GM23338 (cell line): ENCODE measurements around the gene YLPM1.

Source experiments
- CREB1 ChIP-seq: fragments of 250-450 bp; sonication (Bioruptor Pico); IDR thresholded peaks from 2 replicates; pipeline ENCODE4 v1.5.0; 2020; ENCODE audit warnings: low read depth, mild to moderate bottlenecking, moderate library complexity
- ETS1 ChIP-seq: IDR thresholded peaks from 2 replicates; pipeline ENCODE4 v1.6.1; 2016; ENCODE audit warnings: antibody characterized with exemption
- EZH2 ChIP-seq: fragments of 200-600 bp; sonication (generic); IDR thresholded peaks from one replicate; pipeline ENCODE4 v1.8.0; 2017; ENCODE audit warnings: antibody characterized with exemption, mild to moderate bottlenecking, low read depth; ENCODE audit not compliant: unreplicated experiment
- EZH2phosphoT487 ChIP-seq: fragments of 200-600 bp; sonication (generic); IDR thresholded peaks from one replicate; pipeline ENCODE4 v1.8.1; 2018; ENCODE audit warnings: antibody characterized with exemption; ENCODE audit not compliant: unreplicated experiment
- JUNB ChIP-seq: IDR thresholded peaks from one replicate; pipeline ENCODE4 v1.6.1; 2016; ENCODE audit warnings: antibody characterized with exemption; ENCODE audit not compliant: unreplicated experiment
- NANOG ChIP-seq: IDR thresholded peaks from 2 replicates; pipeline ENCODE4 v1.6.1; 2016; ENCODE audit warnings: antibody characterized with exemption, borderline replicate concordance
- POLR2AphosphoS5 ChIP-seq: IDR thresholded peaks from 2 replicates; pipeline ENCODE4 v1.6.1; 2016; ENCODE audit warnings: antibody characterized with exemption, low read depth
- STAT1 ChIP-seq: IDR thresholded peaks from one replicate; pipeline ENCODE4 v1.6.1; 2016; ENCODE audit warnings: antibody characterized with exemption; ENCODE audit not compliant: unreplicated experiment
- ZNF114 ChIP-seq: fragments of 250-450 bp; sonication (Bioruptor Pico); IDR thresholded peaks from 2 replicates; pipeline ENCODE4 v1.5.0; 2020; ENCODE audit warnings: mild to moderate bottlenecking, moderate library complexity
- ZNF331 ChIP-seq: fragments of 250-450 bp; sonication (Bioruptor Pico); IDR thresholded peaks from 2 replicates; pipeline ENCODE4 v1.5.0; 2020; ENCODE audit warnings: low read depth, mild to moderate bottlenecking, moderate library complexity
- TF ChIP-seq, protein P1 (sequence below), 2 experiments: fragments of 200-600 bp in 1 of 2; sonication (generic) in 1 of 2; conservative IDR thresholded peaks; 2 replicates each; pipeline versions ENCODE4 v1.5.1 to v1.6.1; 2016 to 2017; ENCODE audit warnings: antibody characterized with exemption in 2 of 2, low read depth in 2 of 2, mild to moderate bottlenecking in 2 of 2, moderate library complexity in 1 of 2
- TF ChIP-seq, protein P2 (sequence below): IDR thresholded peaks from one replicate; pipeline ENCODE4 v1.6.1; 2018; ENCODE audit warnings: antibody characterized with exemption; ENCODE audit not compliant: unreplicated experiment

DNA sequence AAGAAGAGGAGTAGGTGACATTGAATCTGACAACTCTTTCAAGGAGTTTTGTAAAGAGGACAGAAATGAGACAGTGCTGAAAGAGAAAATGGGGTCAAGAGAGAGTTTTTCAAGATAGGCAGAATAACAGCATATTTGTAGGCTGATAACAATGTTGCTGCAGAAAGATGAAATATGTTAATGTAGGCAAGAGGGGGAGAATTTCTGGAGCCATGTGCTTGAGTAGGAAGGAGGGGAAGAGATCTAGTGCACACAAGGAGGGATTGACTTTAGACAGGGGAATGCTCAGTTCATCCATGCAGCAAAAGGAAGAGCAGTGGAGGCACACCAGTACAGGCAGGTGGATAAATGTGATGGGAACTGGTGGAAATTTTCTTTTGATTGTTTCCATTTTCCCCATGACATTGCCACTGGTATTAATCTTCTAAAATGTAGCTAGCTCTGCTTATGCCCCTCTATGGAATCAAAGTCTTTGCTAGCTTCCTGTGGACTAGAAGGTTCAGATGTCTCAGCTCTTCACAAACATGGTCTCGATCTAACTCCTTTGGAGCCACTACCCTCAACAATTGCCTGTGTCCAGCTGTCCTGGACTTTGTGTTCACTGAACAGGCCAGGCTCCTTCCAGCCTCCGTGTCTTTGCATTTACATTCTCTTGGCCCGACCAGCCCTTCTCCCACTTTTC lies 103.7 kb downstream of the YLPM1 start:
- TF ChIP-seq, protein P1, sequence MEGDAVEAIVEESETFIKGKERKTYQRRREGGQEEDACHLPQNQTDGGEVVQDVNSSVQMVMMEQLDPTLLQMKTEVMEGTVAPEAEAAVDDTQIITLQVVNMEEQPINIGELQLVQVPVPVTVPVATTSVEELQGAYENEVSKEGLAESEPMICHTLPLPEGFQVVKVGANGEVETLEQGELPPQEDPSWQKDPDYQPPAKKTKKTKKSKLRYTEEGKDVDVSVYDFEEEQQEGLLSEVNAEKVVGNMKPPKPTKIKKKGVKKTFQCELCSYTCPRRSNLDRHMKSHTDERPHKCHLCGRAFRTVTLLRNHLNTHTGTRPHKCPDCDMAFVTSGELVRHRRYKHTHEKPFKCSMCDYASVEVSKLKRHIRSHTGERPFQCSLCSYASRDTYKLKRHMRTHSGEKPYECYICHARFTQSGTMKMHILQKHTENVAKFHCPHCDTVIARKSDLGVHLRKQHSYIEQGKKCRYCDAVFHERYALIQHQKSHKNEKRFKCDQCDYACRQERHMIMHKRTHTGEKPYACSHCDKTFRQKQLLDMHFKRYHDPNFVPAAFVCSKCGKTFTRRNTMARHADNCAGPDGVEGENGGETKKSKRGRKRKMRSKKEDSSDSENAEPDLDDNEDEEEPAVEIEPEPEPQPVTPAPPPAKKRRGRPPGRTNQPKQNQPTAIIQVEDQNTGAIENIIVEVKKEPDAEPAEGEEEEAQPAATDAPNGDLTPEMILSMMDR (conservative IDR thresholded peaks at IDR 0.05; ENCODE audit: low read depth in 2 of 2): no peak
- TF ChIP-seq EZH2 (no peak), POLR2AphosphoS5 (no peak), EZH2phosphoT487 (no peak), CREB1 (CRISPR knock-in tag) (no peak), JUNB (no peak), STAT1 (no peak), ZNF114 (no peak), ETS1 (no peak), NANOG (no peak), ZNF331 (no peak)
- TF ChIP-seq, protein P2, sequence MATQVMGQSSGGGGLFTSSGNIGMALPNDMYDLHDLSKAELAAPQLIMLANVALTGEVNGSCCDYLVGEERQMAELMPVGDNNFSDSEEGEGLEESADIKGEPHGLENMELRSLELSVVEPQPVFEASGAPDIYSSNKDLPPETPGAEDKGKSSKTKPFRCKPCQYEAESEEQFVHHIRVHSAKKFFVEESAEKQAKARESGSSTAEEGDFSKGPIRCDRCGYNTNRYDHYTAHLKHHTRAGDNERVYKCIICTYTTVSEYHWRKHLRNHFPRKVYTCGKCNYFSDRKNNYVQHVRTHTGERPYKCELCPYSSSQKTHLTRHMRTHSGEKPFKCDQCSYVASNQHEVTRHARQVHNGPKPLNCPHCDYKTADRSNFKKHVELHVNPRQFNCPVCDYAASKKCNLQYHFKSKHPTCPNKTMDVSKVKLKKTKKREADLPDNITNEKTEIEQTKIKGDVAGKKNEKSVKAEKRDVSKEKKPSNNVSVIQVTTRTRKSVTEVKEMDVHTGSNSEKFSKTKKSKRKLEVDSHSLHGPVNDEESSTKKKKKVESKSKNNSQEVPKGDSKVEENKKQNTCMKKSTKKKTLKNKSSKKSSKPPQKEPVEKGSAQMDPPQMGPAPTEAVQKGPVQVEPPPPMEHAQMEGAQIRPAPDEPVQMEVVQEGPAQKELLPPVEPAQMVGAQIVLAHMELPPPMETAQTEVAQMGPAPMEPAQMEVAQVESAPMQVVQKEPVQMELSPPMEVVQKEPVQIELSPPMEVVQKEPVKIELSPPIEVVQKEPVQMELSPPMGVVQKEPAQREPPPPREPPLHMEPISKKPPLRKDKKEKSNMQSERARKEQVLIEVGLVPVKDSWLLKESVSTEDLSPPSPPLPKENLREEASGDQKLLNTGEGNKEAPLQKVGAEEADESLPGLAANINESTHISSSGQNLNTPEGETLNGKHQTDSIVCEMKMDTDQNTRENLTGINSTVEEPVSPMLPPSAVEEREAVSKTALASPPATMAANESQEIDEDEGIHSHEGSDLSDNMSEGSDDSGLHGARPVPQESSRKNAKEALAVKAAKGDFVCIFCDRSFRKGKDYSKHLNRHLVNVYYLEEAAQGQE: no peak
